ENCODE results near the gene RDH5.

The RDH5 gene

GRCh38 chr12:55712700-55713415 lies 7.3 kb upstream of the RDH5 start:
- no peak for DNase-seq (ENCODE audit: low read depth)

- no peak for DNase-seq (ENCODE audit: low read depth)
These were observed 6.5 kb upstream of the RDH5 start for GRCh38 chr12:55713721-55714120.

GRCh38 chr12:55715169-55715764 lies 4.9 kb upstream of the RDH5 start:
- no peak for DNase-seq (ENCODE audit: low read depth)

DNA sequence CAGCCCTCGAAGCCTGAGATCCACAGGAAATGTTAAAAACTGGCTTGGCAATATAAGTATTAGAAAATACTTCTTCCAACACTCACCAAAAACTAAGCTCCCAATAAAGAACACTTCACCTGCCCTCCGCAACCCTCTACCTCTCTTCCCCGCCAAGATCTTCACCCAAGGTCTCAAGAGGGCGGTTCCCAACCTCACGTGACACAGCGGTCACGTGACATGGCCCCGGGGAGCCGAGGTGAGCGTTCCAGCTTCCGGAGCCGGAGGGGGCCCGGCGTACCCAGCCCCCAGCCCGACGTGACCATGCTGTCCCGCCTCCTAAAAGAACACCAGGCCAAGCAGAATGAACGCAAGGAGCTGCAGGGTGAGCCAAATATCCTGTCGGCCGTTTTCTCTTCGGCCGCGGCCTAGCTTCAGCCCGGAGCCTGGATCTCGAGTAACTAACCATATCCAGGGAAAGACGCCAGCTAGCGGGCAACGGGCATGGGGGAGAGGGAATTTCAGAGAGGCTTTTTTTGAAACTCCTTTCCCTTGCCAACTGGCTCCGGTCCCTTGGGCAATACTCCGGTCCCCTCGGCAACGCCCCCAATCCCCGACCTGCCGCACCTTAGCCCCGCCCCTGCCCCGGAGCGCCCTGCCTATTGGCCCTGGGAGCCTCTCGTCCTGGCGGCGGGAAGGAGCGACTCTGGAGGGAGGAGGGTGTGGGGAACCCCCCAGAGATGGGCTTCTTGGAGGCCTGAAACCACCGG lies 4.2 kb upstream of the RDH5 start, which contains the start of gene BLOC1S1:
Gene BLOC1S1 (plus strand): TSS at position 214 of the 749 bp plus-strand sequence. CDS start 6 bp downstream, at position 220.
- peak; percentile 92 for DNase-seq (ENCODE audit: low read depth)

- DNase-seq (ENCODE audit: low read depth), result no peak
These were observed 3.6 kb upstream of the RDH5 start for GRCh38 chr12:55716582-55716957.

DNA sequence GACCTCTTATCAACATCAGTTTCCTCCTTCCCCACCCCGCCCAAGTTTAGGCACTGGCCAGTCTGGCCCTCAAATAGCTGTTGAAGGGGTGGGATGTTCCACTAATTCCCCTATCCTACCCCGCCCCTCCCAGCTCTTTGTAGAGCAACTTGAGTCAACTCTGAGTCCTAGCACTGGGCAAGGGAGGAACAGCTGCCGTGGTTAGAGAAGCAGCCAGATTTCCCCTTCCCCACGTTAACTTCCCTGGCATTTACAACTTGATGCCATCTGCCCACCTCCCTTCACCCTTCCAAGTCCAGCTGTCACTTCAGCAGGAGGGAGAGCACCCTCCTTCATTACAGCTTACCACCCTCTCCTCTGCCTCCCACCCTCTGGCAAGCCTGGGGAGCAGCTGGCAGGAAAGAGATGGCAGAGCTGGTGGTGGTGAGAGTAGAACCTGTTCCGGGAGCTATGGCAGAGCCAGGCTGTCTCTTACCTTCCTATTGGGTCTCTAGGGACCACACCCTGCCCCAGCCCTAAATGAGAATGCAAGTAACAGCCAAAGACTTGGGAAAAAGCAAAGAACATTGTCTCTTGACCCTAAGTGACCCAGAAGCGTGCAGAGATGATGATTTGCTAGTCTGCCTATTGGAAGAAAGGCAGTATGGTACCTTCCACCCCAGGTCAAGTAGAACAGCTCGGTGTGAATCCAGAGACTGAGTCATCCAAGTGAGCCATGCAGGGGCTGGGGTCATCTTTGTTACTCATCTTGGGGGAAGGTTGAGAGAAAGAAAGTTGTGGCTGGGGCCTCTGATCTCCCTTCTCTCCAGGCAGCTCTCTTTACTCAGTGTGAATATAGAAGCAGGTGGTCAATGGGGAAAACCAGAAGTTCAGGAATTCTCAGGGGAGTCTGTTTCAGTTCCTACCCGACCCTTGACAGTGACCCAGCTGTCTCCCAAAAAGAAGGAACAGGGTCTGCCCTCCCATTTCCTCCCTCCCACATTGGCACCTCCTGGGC lies 2.9 kb upstream of the RDH5 start:
- DNase-seq (ENCODE audit: low read depth), result no peak

GRCh38 chr12:55718015-55718414 lies 2.2 kb upstream of the RDH5 start:
- DNase-seq (ENCODE audit: low read depth), result no peak

DNA sequence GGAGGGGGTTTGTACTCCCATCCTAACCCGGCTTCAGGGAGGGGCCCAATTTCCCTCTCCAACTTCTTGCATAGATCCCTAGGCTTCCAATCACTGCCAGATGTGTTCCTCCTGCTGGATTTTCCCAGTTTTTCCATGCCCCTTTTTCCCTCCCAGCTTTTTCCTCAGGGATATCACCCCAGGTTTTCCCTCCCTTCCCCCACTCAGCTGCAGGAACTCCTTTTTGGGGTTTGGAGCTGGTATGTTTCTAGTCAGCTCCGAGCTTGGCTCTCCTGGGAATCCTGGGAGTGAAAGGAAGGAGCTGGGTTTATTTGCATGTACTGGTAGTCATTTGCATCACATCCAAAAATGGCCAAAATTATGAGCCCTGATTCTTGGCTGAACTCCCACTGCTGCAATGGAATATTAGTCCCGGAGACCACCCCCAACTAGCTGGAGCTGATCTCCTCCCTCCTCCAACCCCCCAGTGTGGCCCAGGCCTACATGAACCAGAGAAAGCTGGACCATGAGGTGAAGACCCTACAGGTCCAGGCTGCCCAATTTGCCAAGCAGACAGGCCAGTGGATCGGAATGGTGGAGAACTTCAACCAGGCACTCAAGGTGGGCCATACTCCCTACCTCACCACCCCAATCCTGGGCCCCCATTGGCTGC lies 1.4 kb upstream of the RDH5 start:
- no peak for DNase-seq (ENCODE audit: low read depth)

DNA sequence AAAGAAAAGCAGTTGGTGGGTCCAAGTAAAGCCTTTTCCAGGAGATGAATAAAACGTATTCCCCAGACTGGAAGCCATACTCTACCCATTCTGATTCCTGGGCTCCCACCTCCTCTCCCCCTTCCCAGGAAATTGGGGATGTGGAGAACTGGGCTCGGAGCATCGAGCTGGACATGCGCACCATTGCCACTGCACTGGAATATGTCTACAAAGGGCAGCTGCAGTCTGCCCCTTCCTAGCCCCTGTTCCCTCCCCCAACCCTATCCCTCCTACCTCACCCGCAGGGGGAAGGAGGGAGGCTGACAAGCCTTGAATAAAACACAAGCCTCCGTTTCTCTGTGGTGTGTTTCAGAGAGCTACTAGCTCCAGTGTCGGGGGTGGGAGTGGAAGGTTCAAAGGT lies 822 bp upstream of the RDH5 start:
- DNase-seq (ENCODE audit: low read depth), result no peak

- no peak for DNase-seq (ENCODE audit: low read depth)
These were observed 776 bp downstream of the RDH5 start for GRCh38 chr12:55720894-55721444.

DNA sequence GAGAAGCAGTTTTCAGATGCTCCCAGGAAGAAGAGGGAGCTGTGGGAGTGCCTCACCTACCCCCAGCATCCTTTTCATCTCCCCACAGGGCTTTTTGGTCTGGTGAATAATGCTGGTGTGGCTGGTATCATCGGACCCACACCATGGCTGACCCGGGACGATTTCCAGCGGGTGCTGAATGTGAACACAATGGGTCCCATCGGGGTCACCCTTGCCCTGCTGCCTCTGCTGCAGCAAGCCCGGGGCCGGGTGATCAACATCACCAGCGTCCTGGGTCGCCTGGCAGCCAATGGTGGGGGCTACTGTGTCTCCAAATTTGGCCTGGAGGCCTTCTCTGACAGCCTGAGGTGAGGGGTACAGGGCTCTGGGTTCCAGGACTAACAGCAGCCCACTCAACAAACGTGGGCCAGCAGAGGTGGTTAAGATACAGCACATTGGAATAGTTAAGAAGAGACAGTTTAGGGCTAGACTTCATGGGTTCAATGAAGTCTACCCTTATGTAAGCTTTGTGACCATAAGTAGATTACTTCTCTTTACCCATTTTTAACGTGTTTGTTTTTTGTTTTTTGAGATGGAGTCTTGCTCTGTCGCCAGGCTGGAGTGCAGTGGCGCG lies 1.5 kb downstream of the RDH5 start:
- no peak for DNase-seq (ENCODE audit: low read depth)

- DNase-seq (ENCODE audit: low read depth), result no peak
These were observed 2.8 kb downstream of the RDH5 start for GRCh38 chr12:55722948-55723347.

DNA sequence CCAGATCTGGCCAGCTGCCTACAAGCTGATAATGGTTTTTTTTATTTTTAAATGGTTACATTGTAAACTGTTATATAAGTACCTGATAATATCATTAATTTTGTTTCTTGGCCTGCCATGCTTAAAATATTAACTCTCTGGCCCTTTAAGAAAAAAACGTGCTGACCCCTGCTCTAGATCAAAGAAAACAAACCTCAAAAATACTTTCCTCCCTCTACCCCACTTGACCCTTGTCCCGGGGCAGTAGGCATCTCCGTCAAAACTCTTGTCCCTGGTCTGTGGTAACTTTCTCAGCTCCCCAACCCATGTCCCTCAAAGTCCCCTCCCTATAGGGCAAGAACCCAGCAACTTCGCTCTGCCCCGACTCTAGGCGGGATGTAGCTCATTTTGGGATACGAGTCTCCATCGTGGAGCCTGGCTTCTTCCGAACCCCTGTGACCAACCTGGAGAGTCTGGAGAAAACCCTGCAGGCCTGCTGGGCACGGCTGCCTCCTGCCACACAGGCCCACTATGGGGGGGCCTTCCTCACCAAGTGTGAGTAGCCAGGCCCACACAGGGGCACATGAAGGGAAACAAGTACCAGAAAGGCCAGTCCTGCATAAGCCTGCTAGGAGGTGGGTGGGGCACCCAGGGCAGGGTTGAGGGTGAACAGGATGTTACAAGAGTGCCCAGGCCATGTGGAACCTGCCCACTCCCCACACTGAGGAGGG lies 3.5 kb downstream of the RDH5 start:
- DNase-seq (ENCODE audit: low read depth), result no peak

DNA sequence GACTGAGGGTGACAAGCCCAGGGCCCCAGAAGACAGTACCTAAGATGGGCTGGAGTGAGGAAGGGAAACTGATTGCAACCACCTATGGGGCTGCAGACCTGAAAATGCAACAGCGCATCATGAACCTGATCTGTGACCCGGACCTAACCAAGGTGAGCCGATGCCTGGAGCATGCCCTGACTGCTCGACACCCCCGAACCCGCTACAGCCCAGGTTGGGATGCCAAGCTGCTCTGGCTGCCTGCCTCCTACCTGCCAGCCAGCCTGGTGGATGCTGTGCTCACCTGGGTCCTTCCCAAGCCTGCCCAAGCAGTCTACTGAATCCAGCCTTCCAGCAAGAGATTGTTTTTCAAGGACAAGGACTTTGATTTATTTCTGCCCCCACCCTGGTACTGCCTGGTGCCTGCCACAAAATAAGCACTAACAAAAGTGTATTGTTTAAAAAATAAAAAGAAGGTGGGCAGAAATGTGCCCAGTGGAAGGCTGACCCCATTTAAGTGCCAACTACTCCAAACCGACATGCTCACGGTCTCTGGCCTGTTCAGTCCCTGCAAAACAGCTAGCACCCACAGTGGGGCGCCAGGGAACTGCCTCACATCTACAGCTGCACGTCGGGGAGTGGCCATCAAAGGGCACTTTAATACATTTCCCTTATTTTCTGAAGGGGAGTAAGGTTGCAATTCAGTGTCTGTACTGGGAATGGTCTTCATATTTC lies 4.2 kb downstream of the RDH5 start:
- DNase-seq (ENCODE audit: low read depth), result no peak

DNA sequence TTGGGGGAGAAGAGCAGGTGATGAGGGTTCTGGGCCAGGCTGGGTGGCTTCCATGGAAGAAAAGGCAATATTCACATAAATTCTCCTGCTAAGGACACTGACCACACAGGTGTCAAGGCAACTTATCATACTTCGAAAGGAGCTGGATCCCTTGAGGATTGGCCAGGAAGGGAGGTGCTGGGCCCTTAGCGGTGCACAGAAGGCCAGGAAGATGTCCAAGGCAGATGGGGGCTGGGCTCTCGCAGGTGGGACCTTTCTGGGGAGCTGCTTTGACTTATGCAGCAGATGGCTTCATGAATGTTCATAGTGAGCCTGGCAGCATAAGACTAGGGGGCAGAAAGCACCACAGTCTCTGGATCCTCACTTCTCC lies 4.7 kb downstream of the RDH5 start:
- DNase-seq (ENCODE audit: low read depth), result no peak

DNA sequence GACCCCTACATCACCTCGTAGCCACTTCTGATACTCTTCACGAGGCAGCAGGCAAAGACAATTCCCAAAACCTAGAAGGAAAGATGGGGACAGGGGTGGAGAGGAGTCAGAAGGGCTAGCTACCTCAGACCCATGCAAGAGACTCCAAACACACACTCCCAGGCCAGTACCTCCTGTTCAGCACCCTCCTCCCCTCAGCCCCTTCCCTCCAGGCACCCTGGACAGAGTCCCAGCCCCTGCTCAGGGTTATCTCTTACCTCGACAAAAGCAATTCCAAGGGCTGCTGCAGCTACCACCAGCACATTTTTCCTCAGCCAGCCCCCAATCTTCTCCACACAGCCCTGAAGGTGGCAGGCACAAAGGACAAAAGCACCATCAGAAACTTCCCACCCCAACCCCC lies 5.4 kb downstream of the RDH5 start:
- no peak for DNase-seq (ENCODE audit: low read depth)

DNA sequence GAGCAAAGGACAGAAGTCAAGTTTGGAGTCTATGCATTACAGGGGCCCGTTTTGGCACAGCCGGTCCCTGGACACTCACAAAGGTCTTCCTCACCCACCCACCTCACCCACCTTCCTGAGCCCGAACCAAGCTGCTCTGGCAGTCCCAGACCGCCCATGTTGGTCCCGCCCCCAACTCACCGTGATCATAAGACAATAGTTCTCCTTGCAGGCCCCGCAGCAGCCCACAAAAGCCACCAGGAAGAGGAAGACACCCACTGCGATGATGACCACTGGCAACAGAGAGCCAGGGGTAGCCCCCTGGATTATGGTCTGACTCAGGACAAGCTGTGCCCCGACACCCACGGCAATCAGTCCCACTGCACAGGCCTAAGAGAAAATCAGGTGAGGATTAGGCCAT lies 6.8 kb downstream of the RDH5 start:
- no peak for DNase-seq (ENCODE audit: low read depth)

DNA sequence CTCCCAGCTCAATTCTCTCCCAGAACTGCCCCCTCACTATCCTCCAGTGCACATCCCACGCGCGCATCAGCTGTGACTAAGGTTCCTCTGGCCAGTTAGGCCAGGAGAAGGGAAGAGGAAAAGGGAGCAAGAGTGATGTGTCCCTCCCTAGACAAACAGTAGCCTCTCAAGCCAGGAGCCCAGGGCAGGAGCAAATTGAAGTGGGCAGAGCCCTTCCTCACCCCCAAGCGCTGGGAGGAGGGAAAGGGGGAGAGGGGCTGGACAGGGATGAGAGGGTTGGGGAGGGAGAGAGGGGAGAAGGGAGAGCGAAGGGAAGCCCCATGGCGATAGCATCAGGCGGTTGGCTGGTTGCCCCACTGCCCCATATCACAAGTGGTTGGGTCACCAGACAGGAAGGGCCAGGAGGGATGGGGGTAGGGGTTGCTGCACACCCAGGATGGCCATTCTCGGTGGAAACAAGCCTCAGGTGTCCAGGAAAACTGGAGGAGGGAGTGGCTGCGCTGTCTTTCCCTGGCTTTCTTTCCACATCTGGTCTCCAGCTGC lies 7.5 kb downstream of the RDH5 start:
- DNase-seq (ENCODE audit: low read depth), result no peak

Data from stimulated activated CD8-positive, alpha-beta memory T cell treated with anti-CD3 and anti-CD28 coated beads, Interleukin-7, amount 100 ng/mL, for 24 hours (primary cell).